Measurements from ENCODE around the gene AGTR1.

- TF ChIP-seq CTCF (conservative IDR thresholded peaks at IDR 0.05), result no peak
- no peak for TF ChIP-seq ZFX (IDR thresholded peaks at IDR 0.05)
Measured at GRCh38 chr3:148736086-148736485, 38.4 kb downstream of the AGTR1 start.

All from C4-2B (cell line).